Measurements from ENCODE around the gene TEX12.

DNA sequence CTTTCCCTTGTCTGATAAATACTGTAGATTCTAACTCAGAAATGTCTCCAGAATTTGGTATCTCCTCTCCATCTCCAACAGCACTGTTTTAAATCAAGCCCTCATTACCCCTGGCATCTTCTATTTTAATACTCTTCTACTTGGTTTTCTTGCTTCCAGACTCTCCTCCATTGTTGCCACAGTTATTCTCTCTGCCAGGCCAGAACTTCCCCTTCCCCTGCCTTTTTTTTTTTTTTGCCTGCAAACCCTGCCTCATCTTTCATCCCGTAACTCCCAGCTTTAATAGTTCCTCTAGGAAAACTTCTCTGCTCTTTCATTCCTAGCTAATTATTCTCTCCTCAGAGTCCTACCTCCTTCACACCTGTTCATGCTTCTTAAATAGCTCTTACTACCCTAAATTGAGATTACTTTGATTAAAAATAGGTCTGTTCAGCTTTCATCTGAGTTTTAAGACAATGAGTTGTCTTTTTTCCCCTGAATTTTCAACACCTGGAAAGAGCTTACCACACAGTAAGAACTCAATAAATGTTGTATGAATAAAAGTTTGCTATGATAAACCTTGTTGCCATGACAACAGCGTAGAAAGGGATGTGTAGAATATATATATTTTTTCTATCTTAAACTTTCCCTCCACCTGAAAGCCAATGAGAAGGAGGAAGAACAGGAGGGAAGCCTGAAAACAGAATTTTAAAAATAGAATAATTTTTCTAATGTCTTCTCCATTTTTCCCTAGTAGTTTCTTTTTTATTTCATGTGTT is 6.9 kb upstream of the TEX12 start:
- TF ChIP-seq, protein P1, sequence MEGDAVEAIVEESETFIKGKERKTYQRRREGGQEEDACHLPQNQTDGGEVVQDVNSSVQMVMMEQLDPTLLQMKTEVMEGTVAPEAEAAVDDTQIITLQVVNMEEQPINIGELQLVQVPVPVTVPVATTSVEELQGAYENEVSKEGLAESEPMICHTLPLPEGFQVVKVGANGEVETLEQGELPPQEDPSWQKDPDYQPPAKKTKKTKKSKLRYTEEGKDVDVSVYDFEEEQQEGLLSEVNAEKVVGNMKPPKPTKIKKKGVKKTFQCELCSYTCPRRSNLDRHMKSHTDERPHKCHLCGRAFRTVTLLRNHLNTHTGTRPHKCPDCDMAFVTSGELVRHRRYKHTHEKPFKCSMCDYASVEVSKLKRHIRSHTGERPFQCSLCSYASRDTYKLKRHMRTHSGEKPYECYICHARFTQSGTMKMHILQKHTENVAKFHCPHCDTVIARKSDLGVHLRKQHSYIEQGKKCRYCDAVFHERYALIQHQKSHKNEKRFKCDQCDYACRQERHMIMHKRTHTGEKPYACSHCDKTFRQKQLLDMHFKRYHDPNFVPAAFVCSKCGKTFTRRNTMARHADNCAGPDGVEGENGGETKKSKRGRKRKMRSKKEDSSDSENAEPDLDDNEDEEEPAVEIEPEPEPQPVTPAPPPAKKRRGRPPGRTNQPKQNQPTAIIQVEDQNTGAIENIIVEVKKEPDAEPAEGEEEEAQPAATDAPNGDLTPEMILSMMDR (IDR thresholded peaks at IDR 0.05) = no peak
- no peak for TF ChIP-seq POLR2A (IDR thresholded peaks at IDR 0.05)
